NCI-H774 (cell line): ENCODE results near the gene GRB2.

Experiments
- DNase-seq: peaks from one replicate; lab custom pipeline; 2025; lab: John Stamatoyannopoulos, UW

GRB2 gene

GRCh38 chr17:75277664-75278071, 127.8 kb downstream of the GRB2 start:
- no peak for DNase-seq

- no peak for DNase-seq
Observed at GRCh38 chr17:75273977-75274708, 131.3 kb downstream of the GRB2 start.

GRCh38 chr17:75272848-75273184, 132.7 kb downstream of the GRB2 start:
- no peak for DNase-seq

- no peak for DNase-seq
Observed at GRCh38 chr17:75271955-75272847, 133.3 kb downstream of the GRB2 start.

GRCh38 chr17:75271233-75271954, 134.1 kb downstream of the GRB2 start:
- DNase-seq: no peak

- DNase-seq: peak; percentile 91
Observed at GRCh38 chr17:75270966-75271232, 134.6 kb downstream of the GRB2 start, which contains the start of gene MIF4GD. MIF4GD (minus strand) TSS chr17:75271231; CDS start chr17:75270195, 1,036 bp downstream.

GRCh38 chr17:75270218-75270965, 135.1 kb downstream of the GRB2 start:
- peak; percentile 36 for DNase-seq

- DNase-seq: no peak
Observed at GRCh38 chr17:75269844-75270217, 135.6 kb downstream of the GRB2 start.
